ENCODE results near the gene VPS41.
"Not testable (repeated sequence)": the region's sequence is repeated elsewhere in the genome, so short reads cannot be mapped to it uniquely, and the experiment has no call there.

The VPS41 gene

GRCh38 chr7:38908759-38909335 is at the start of gene VPS41:
VPS41 (minus strand) TSS chr7:38909191; CDS start chr7:38909174, 17 bp downstream.
- DNase-seq (ENCODE audit: low read depth): peak; percentile 48
- peak within 1 kb of the TSS; percentile 93 for H3K4me3 ChIP-seq (ENCODE audit: low read length)
- TF ChIP-seq, protein P1, sequence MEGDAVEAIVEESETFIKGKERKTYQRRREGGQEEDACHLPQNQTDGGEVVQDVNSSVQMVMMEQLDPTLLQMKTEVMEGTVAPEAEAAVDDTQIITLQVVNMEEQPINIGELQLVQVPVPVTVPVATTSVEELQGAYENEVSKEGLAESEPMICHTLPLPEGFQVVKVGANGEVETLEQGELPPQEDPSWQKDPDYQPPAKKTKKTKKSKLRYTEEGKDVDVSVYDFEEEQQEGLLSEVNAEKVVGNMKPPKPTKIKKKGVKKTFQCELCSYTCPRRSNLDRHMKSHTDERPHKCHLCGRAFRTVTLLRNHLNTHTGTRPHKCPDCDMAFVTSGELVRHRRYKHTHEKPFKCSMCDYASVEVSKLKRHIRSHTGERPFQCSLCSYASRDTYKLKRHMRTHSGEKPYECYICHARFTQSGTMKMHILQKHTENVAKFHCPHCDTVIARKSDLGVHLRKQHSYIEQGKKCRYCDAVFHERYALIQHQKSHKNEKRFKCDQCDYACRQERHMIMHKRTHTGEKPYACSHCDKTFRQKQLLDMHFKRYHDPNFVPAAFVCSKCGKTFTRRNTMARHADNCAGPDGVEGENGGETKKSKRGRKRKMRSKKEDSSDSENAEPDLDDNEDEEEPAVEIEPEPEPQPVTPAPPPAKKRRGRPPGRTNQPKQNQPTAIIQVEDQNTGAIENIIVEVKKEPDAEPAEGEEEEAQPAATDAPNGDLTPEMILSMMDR (conservative IDR thresholded peaks at IDR 0.05; ENCODE audit: low read depth, low read length): no peak

DNA sequence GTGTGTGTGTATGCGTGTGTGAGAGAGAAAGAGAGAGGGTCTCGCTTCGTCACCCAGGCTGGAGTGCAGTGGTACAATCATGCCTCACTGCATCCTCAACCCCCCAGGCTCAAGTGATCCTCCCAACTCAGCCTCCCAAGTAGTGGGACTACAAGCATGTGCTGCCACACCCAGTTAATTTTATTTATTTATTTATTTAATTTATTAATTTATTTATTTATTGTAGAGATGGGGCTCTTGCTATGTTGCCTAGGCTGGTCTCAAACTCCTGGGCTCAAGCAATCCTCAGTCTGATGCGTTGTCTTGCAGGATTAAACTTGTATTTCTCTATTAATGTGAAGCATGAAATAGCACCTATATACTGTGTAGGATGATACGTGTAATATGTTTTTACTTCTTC is 46.9 kb upstream of the VPS41 start:
- no peak overlapping the region for H3K4me3 ChIP-seq (ENCODE audit: low read length)
- TF ChIP-seq, protein P1 (conservative IDR thresholded peaks at IDR 0.05; ENCODE audit: low read depth, low read length): no peak
- DNase-seq (ENCODE audit: low read depth): no peak

DNA sequence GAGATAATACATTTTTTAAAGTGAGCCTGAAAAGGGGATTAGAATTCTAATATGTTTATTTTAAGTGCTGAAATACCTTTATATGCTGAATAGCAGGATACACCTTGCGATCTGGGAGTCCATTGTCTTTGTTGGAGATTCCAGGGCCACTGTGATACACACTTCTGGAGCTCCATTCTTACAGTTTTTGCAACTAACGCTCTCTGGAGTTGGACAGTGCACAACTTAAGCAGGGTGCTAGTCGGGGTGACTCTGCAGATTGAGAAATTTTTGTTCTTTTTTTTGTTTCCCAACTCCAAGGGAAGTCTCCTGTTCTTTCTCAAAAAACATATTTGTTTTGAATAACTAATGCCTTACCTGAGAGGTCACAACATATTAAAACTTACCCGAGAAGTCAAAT is 45.0 kb upstream of the VPS41 start:
- TF ChIP-seq, protein P1 (conservative IDR thresholded peaks at IDR 0.05; ENCODE audit: low read depth, low read length): no peak
- no peak overlapping the region for H3K4me3 ChIP-seq (ENCODE audit: low read length)
- no peak for DNase-seq (ENCODE audit: low read depth)

GRCh38 chr7:38953227-38953626 is 44.2 kb upstream of the VPS41 start:
- TF ChIP-seq, protein P1 (conservative IDR thresholded peaks at IDR 0.05; ENCODE audit: low read depth, low read length): no peak
- H3K4me3 ChIP-seq (ENCODE audit: low read length): no peak overlapping the region
- DNase-seq (ENCODE audit: low read depth): no peak

DNA sequence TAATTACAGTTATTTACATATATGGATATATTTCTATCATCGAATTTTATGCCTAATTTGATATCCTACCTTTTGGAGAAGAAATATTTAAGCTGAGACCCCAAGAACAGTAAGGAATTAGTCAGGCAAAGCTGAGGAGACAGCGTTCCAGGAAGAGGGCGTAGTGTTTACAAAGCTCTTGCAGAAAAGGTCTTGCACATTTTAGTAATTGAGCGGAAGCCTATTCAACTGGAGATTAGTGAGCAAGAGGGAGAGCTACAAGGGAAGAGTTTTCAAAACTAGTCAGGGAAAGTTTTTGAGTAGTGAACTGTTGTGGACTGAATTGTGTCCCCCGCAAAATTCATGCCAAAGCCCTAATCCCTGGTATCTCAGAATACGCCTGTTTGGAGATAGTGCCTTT is 42.2 kb upstream of the VPS41 start:
- TF ChIP-seq, protein P1 (conservative IDR thresholded peaks at IDR 0.05; ENCODE audit: low read depth, low read length): no peak
- H3K4me3 ChIP-seq (ENCODE audit: low read length): no peak overlapping the region
- no peak for DNase-seq (ENCODE audit: low read depth)

DNA sequence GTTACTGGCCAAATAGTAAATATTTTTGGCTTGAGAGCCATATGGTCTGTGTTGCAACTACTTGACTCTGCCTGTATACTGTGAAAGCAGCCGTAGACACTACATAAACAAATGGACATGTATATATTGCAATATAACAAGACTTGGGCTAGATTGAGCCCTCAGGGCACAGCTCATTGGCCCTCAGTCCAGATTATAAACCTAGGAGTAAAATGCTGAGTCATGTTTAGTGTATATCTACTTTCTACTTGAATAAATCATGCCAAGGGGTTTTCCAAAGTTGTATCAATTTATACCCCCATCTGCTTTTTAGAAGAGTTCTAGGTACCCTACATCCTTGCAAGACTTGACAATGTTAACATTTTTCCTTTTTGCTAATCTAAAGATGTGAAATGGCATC is 41.3 kb upstream of the VPS41 start:
- H3K4me3 ChIP-seq (ENCODE audit: low read length): no peak overlapping the region
- TF ChIP-seq, protein P1 (conservative IDR thresholded peaks at IDR 0.05; ENCODE audit: low read depth, low read length): no peak
- DNase-seq (ENCODE audit: low read depth): no peak

- not testable (repeated sequence) for DNase-seq (ENCODE audit: low read depth); H3K4me3 ChIP-seq (ENCODE audit: low read length)
These were observed 38.5 kb upstream of the VPS41 start for GRCh38 chr7:38947541-38947940.
